Loucy (cell line): ENCODE data around the gene PRF1.

Experiments used
- H2AFZ ChIP-seq: fragments of 200-600 bp; sonication (generic); 2 replicates; pipeline ENCODE4 v1.6.0; 2016; ENCODE audit warnings: antibody characterized with exemption, mild to moderate bottlenecking, low read length, moderate library complexity
- H3F3A ChIP-seq: fragments of 200-600 bp; 2 replicates; pipeline ENCODE4 v1.6.0; 2016; ENCODE audit warnings: antibody characterized with exemption, low read depth, mild to moderate bottlenecking
- H3K27me3 ChIP-seq: fragments of 200-600 bp; sonication (generic); 2 replicates; pipeline ENCODE4 v1.6.1; 2014; ENCODE audit warnings: low read length, mild to moderate bottlenecking; ENCODE audit not compliant: insufficient read depth, poor library complexity, severe bottlenecking
- H3K36me3 ChIP-seq: fragments of 200-600 bp; sonication (generic); 2 replicates; pipeline ENCODE4 v1.6.1; 2016; ENCODE audit warnings: low read length; ENCODE audit not compliant: insufficient read depth
- H3K4me1 ChIP-seq: fragments of 200-600 bp; sonication (generic); 2 replicates; pipeline ENCODE4 v1.5.1; 2014; ENCODE audit warnings: low read length, mild to moderate bottlenecking; ENCODE audit not compliant: insufficient read depth, poor library complexity, severe bottlenecking
- H3K4me2 ChIP-seq: fragments of 200-600 bp; sonication (generic); 2 replicates; pipeline ENCODE4 v1.6.0; 2014; ENCODE audit warnings: antibody characterized with exemption, low read length, low read depth, mild to moderate bottlenecking; ENCODE audit not compliant: poor library complexity, severe bottlenecking
- H3K4me3 ChIP-seq: fragments of 200-600 bp; sonication (generic); 2 replicates; pipeline ENCODE4 v1.5.1; 2014; ENCODE audit warnings: low read length, mild to moderate bottlenecking, mixed read lengths; ENCODE audit not compliant: poor library complexity, severe bottlenecking
- H3K79me2 ChIP-seq: fragments of 200-600 bp; sonication (generic); 2 replicates; pipeline ENCODE4 v1.6.1; 2014; ENCODE audit warnings: low read length; ENCODE audit not compliant: insufficient read depth
- H3K9ac ChIP-seq: fragments of 200-600 bp; sonication (generic); 2 replicates; pipeline ENCODE4 v1.6.0; 2014; ENCODE audit warnings: mild to moderate bottlenecking, low read depth, low read length, moderate library complexity; ENCODE audit not compliant: poor library complexity, severe bottlenecking
- H3K9me2 ChIP-seq: fragments of 200-600 bp; sonication (generic); replicated peaks from 2 replicates; pipeline ENCODE4 v1.6.1; 2016; ENCODE audit warnings: low read depth, low read length, mixed read lengths
- H3K9me3 ChIP-seq: fragments of 200-600 bp; sonication (generic); 2 replicates; pipeline ENCODE4 v1.6.1; 2014; ENCODE audit warnings: mild to moderate bottlenecking, antibody characterized with exemption, low read length, low read depth; ENCODE audit not compliant: insufficient read depth
- H4K20me1 ChIP-seq: fragments of 200-600 bp; sonication (generic); 2 replicates; pipeline ENCODE4 v1.6.0; 2014; ENCODE audit warnings: antibody characterized with exemption, low read length, mild to moderate bottlenecking; ENCODE audit not compliant: insufficient read depth, poor library complexity, severe bottlenecking
- EZH2phosphoT487 ChIP-seq: fragments of 200-600 bp; IDR thresholded peaks from 2 replicates; pipeline ENCODE4 v1.6.1; 2018; ENCODE audit warnings: antibody characterized with exemption, mild to moderate bottlenecking, moderate library complexity, borderline replicate concordance
- TF ChIP-seq, protein P1 (sequence below): fragments of 200-600 bp; sonication (generic); conservative IDR thresholded peaks from 2 replicates; pipeline ENCODE4 v1.5.1; 2014; ENCODE audit warnings: mild to moderate bottlenecking, antibody characterized with exemption, low read length

The PRF1 gene

GRCh38 chr10:70617798-70618568 is 15.4 kb upstream of the PRF1 start:
- H3K4me3 ChIP-seq, result no peak overlapping the region
- no peaks in the 10 kb centered on the region for H3K79me2 ChIP-seq
- H2AFZ ChIP-seq, result no peak overlapping the region
- H3K9me3 ChIP-seq, result peaks cover 3% of the 10 kb centered on the region; the same call in 1 of the 2 replicates
- no peak overlapping the region for H3K9ac ChIP-seq
- no peaks in the 10 kb centered on the region for H3K27me3 ChIP-seq
- no peak for TF ChIP-seq EZH2phosphoT487
- TF ChIP-seq, protein P1, sequence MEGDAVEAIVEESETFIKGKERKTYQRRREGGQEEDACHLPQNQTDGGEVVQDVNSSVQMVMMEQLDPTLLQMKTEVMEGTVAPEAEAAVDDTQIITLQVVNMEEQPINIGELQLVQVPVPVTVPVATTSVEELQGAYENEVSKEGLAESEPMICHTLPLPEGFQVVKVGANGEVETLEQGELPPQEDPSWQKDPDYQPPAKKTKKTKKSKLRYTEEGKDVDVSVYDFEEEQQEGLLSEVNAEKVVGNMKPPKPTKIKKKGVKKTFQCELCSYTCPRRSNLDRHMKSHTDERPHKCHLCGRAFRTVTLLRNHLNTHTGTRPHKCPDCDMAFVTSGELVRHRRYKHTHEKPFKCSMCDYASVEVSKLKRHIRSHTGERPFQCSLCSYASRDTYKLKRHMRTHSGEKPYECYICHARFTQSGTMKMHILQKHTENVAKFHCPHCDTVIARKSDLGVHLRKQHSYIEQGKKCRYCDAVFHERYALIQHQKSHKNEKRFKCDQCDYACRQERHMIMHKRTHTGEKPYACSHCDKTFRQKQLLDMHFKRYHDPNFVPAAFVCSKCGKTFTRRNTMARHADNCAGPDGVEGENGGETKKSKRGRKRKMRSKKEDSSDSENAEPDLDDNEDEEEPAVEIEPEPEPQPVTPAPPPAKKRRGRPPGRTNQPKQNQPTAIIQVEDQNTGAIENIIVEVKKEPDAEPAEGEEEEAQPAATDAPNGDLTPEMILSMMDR, result no peak
- peaks cover 13% of the 10 kb centered on the region for H3K4me1 ChIP-seq
- no peak overlapping the region for H3K4me2 ChIP-seq
- H4K20me1 ChIP-seq, result no peaks in the 10 kb centered on the region
- H3K9me2 ChIP-seq, result no peaks in the 10 kb centered on the region
- H3K36me3 ChIP-seq, result no peaks in the 10 kb centered on the region
- no peaks in the 10 kb centered on the region for H3F3A ChIP-seq

- H3K36me3 ChIP-seq, result no peaks in the 10 kb centered on the region
- no peak overlapping the region for H3K4me3 ChIP-seq
- no peaks in the 10 kb centered on the region for H4K20me1 ChIP-seq
- H3F3A ChIP-seq, result no peaks in the 10 kb centered on the region
- H3K4me2 ChIP-seq, result no peak overlapping the region
- no peaks in the 10 kb centered on the region for H3K27me3 ChIP-seq
- H3K9me3 ChIP-seq, result no peaks in the 10 kb centered on the region
- no peak overlapping the region for H2AFZ ChIP-seq
- H3K79me2 ChIP-seq, result no peaks in the 10 kb centered on the region
- H3K9me2 ChIP-seq, result no peaks in the 10 kb centered on the region
- TF ChIP-seq, protein P1, result no peak
- no peak for TF ChIP-seq EZH2phosphoT487
- no peak overlapping the region for H3K9ac ChIP-seq
- peaks cover 13% of the 10 kb centered on the region for H3K4me1 ChIP-seq
Observed at GRCh38 chr10:70616761-70617160, 14.2 kb upstream of the PRF1 start.

DNA sequence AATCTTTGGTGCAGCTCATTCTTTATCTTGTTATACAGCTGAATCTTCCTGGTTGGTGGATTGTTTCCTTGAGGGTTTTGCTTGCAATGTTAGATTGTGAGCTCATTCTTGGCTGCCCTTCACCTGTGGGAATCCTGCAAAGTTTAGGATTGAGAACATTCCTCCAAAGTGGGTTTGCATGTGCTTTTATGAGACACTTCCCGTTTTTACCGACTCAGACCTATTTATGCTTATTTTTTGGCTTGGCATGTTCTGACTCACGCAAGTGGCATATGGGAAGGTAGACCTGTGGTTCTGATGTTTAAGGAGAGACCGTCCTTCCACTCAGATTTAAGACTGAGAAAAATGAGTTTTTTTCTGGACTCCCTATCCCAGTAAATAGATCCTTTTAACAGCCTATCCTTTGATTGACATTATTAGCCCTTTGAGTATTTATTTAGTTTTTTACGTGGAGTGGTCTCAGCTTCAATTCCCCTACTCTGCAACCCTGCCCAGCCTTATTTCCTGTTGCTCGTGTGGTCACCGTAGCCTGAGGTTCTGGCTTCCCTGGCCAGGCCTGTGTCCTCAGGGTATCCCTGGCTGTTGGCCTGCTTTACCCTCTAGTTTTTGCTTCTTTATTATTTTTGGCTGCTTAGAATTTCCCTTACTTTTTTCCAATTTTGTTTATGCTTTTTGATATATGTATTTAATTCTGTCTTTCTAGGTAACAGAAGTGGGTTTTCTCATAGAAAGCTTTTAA is 13.4 kb upstream of the PRF1 start:
- Histone ChIP-seq H3K9me3 (no peaks in the 10 kb centered on the region), H4K20me1 (no peaks in the 10 kb centered on the region), H3K27me3 (no peaks in the 10 kb centered on the region), H3K36me3 (no peaks in the 10 kb centered on the region), H3K9me2 (no peaks in the 10 kb centered on the region), H3K9ac (no peak overlapping the region), H3K79me2 (no peaks in the 10 kb centered on the region), H3K4me3 (no peak overlapping the region), H3K4me2 (no peak overlapping the region), H2AFZ (no peak overlapping the region), H3K4me1 (peaks cover 13% of the 10 kb centered on the region), H3F3A (no peaks in the 10 kb centered on the region)
- TF ChIP-seq EZH2phosphoT487, result no peak
- TF ChIP-seq, protein P1, result no peak
